Measurements from ENCODE around the gene RYR2. TPM values are rescaled to one million over a fixed set of nuclear protein-coding genes. Genes with fewer than 3 reads are reported as not detected.

RYR2 gene
- total RNA-seq, 2 donors from 2014 or later: 59.0 to 75.9 TPM

GRCh38 chr1:237705462-237705861, 663.5 kb downstream of the RYR2 start:
- DNase-seq (ENCODE audit: low spot score): no peak
- Histone ChIP-seq H3K9me3 (no peaks in the 10 kb centered on the region), H3K36me3 (peaks cover 1% of the 10 kb centered on the region), H3K4me1 (ENCODE audit: control insufficient read depth in 1 of 2, low read depth in 2 of 2) (no peaks in the 10 kb centered on the region), H3K27me3 (replicated peaks; ENCODE audit: insufficient read depth) (no peaks in the 10 kb centered on the region), H3K4me3 (no peak overlapping the region), H3K27ac (no peak overlapping the region)
- ATAC-seq (ENCODE audit: insufficient number of reproducible peaks, low FRiP score, low read depth): no peak
- TF ChIP-seq, protein P1, sequence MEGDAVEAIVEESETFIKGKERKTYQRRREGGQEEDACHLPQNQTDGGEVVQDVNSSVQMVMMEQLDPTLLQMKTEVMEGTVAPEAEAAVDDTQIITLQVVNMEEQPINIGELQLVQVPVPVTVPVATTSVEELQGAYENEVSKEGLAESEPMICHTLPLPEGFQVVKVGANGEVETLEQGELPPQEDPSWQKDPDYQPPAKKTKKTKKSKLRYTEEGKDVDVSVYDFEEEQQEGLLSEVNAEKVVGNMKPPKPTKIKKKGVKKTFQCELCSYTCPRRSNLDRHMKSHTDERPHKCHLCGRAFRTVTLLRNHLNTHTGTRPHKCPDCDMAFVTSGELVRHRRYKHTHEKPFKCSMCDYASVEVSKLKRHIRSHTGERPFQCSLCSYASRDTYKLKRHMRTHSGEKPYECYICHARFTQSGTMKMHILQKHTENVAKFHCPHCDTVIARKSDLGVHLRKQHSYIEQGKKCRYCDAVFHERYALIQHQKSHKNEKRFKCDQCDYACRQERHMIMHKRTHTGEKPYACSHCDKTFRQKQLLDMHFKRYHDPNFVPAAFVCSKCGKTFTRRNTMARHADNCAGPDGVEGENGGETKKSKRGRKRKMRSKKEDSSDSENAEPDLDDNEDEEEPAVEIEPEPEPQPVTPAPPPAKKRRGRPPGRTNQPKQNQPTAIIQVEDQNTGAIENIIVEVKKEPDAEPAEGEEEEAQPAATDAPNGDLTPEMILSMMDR (IDR thresholded peaks at IDR 0.05): no peak

- no peak overlapping the region for H3K27ac ChIP-seq
- no peak for DNase-seq (ENCODE audit: low spot score)
- H3K4me1 ChIP-seq (ENCODE audit: control insufficient read depth in 1 of 2, low read depth in 2 of 2): no peaks in the 10 kb centered on the region
- no peaks in the 10 kb centered on the region for H3K9me3 ChIP-seq
- no peak for ATAC-seq (ENCODE audit: insufficient number of reproducible peaks, low FRiP score, low read depth)
- H3K36me3 ChIP-seq: no peaks in the 10 kb centered on the region
- no peak overlapping the region for H3K4me3 ChIP-seq
- H3K27me3 ChIP-seq (replicated peaks; ENCODE audit: insufficient read depth): no peaks in the 10 kb centered on the region
- TF ChIP-seq, protein P1 (IDR thresholded peaks at IDR 0.05): no peak
Measured at GRCh38 chr1:237709355-237709754, 667.4 kb downstream of the RYR2 start.

GRCh38 chr1:237711281-237711680, 669.3 kb downstream of the RYR2 start:
- DNase-seq (ENCODE audit: low spot score) (no peak), ATAC-seq (ENCODE audit: insufficient number of reproducible peaks, low FRiP score, low read depth) (no peak)
- Histone ChIP-seq H3K36me3 (no peaks in the 10 kb centered on the region), H3K27me3 (replicated peaks; ENCODE audit: insufficient read depth) (no peaks in the 10 kb centered on the region), H3K4me1 (ENCODE audit: control insufficient read depth in 1 of 2, low read depth in 2 of 2) (no peaks in the 10 kb centered on the region), H3K27ac (no peak overlapping the region), H3K4me3 (no peak overlapping the region), H3K9me3 (no peaks in the 10 kb centered on the region)
- TF ChIP-seq, protein P1 (IDR thresholded peaks at IDR 0.05): no peak

- no peak for ATAC-seq (ENCODE audit: insufficient number of reproducible peaks, low FRiP score, low read depth)
Measured at GRCh38 chr1:237712082-237712481, 670.1 kb downstream of the RYR2 start.

GRCh38 chr1:237712586-237713157, 670.7 kb downstream of the RYR2 start:
- Histone ChIP-seq H3K27ac (no peak overlapping the region), H3K4me1 (ENCODE audit: control insufficient read depth in 1 of 2, low read depth in 2 of 2) (no peaks in the 10 kb centered on the region)
- no peak for ATAC-seq (ENCODE audit: insufficient number of reproducible peaks, low FRiP score, low read depth)

More at GRCh38 chr1:237712082-237712481, 670.1 kb downstream of the RYR2 start:
- H3K27ac ChIP-seq: no peak overlapping the region
- DNase-seq (ENCODE audit: low spot score): no peak
- H3K4me3 ChIP-seq: no peak overlapping the region
- TF ChIP-seq, protein P1 (IDR thresholded peaks at IDR 0.05): no peak
- no peaks in the 10 kb centered on the region for H3K27me3 ChIP-seq (replicated peaks; ENCODE audit: insufficient read depth)
- H3K9me3 ChIP-seq: no peaks in the 10 kb centered on the region
- no peaks in the 10 kb centered on the region for H3K4me1 ChIP-seq (ENCODE audit: control insufficient read depth in 1 of 2, low read depth in 2 of 2)
- peaks cover under 1% of the 10 kb centered on the region for H3K36me3 ChIP-seq

More at GRCh38 chr1:237712586-237713157, 670.7 kb downstream of the RYR2 start:
- TF ChIP-seq, protein P1 (IDR thresholded peaks at IDR 0.05): no peak
- Histone ChIP-seq H3K9me3 (no peaks in the 10 kb centered on the region), H3K27me3 (replicated peaks; ENCODE audit: insufficient read depth) (no peaks in the 10 kb centered on the region), H3K36me3 (peaks cover 6% of the 10 kb centered on the region), H3K4me3 (no peak overlapping the region)
- DNase-seq (ENCODE audit: low spot score): no peak
